ENCODE measurements around the gene MEOX1. TPM values are rescaled to one million over a fixed set of nuclear protein-coding genes. Genes with fewer than 3 reads are reported as not detected.

The MEOX1 gene
- total RNA-seq, 1 experiment from 2014 or later: 0.72 TPM

DNA sequence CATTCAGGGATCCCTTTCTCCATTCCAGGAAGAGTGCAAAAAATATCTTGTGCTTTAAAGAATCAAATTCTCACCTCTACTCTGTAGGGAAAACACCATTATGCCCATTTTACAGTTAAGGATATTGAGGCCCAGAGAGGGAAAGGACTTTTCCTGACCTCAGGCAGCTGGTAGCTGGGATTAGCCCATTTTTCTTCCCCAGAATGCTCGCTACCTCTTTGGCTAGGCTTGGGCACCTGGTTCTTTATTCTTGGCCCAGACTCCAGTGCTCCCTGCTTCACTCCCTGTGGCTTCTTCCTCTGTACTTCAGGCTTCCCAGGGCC lies 45.7 kb downstream of the MEOX1 start:
- Histone ChIP-seq H3K4me2 (no peak overlapping the region), H3K9me2 (ENCODE audit: insufficient read depth) (no peaks in the 10 kb centered on the region), H3K36me3 (ENCODE audit: low read depth) (no peaks in the 10 kb centered on the region), H2AFZ (no peak overlapping the region), H3K27ac (no peak overlapping the region), H3K4me3 (no peak overlapping the region), H3K27me3 (ENCODE audit: insufficient read depth, low read depth) (no peaks in the 10 kb centered on the region), H3F3A (ENCODE audit: insufficient read depth, low read depth) (no peaks in the 10 kb centered on the region), H3K79me2 (ENCODE audit: low read depth) (no peaks in the 10 kb centered on the region), H3K4me1 (replicated peaks; ENCODE audit: insufficient read depth) (no peaks in the 10 kb centered on the region), H4K20me1 (ENCODE audit: insufficient read depth) (no peaks in the 10 kb centered on the region), H3K9me3 (ENCODE audit: insufficient read depth, low read depth) (peaks cover 5% of the 10 kb centered on the region; the same call in 1 of the 2 replicates)
- TF ChIP-seq, protein P1, sequence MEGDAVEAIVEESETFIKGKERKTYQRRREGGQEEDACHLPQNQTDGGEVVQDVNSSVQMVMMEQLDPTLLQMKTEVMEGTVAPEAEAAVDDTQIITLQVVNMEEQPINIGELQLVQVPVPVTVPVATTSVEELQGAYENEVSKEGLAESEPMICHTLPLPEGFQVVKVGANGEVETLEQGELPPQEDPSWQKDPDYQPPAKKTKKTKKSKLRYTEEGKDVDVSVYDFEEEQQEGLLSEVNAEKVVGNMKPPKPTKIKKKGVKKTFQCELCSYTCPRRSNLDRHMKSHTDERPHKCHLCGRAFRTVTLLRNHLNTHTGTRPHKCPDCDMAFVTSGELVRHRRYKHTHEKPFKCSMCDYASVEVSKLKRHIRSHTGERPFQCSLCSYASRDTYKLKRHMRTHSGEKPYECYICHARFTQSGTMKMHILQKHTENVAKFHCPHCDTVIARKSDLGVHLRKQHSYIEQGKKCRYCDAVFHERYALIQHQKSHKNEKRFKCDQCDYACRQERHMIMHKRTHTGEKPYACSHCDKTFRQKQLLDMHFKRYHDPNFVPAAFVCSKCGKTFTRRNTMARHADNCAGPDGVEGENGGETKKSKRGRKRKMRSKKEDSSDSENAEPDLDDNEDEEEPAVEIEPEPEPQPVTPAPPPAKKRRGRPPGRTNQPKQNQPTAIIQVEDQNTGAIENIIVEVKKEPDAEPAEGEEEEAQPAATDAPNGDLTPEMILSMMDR (conservative IDR thresholded peaks at IDR 0.05): no peak
- TF ChIP-seq EZH2 (IDR thresholded peaks at IDR 0.05; ENCODE audit: low read depth): no peak
- POLR2A ChIA-PET (ENCODE audit: unreplicated experiment): no interaction called here
- BruUV-seq (replicated peaks): no TSS peak
- CTCF ChIA-PET: no interaction called here
- intact Hi-C loops (cut with micrococcal nuclease; ENCODE audit: unreplicated experiment): no loop called here
- no peak for DNase-seq

DNA sequence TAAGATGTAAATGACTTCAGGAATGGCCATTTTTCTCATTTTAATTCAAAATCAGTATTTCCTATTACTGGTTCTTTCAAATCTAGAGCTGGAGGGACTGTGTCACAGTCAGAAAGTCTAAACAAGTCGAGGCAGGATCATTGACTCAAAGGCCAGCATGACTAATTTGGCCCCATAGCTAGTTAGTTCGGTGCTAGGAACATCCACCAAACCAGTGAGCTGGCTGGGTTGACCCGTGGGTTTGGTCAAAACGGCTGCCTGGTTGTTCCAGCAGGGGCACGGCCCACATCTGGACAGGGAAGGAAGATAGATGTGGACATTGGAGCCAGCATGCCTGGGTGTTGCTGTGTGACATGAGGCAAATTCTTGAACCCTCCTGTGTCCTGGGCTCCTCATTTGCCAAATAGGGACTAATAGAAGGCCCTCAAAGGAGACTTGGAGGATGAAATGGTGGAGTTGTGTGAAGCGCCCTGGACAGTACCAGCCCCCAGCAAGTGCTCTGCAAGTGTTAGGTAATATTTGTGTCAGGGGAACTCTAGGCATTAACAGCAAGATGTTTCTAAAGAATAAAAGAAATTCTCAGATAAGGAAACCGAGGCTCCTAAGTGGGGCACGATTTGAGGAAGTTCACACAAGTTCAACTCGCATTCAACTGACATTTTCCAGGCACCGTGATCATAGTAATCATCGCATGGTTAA lies 46.2 kb downstream of the MEOX1 start:
- no peaks in the 10 kb centered on the region for H3K79me2 ChIP-seq (ENCODE audit: low read depth)
- H2AFZ ChIP-seq: no peak overlapping the region
- no peaks in the 10 kb centered on the region for H3K36me3 ChIP-seq (ENCODE audit: low read depth)
- TF ChIP-seq, protein P1 (conservative IDR thresholded peaks at IDR 0.05): no peak
- no peak for TF ChIP-seq EZH2 (IDR thresholded peaks at IDR 0.05; ENCODE audit: low read depth)
- H3K9me2 ChIP-seq (ENCODE audit: insufficient read depth): no peaks in the 10 kb centered on the region
- no TSS peak for BruUV-seq (replicated peaks)
- H3K9me3 ChIP-seq (ENCODE audit: insufficient read depth, low read depth): peaks cover 5% of the 10 kb centered on the region; the same call in 1 of the 2 replicates
- ChIA-PET POLR2A (ENCODE audit: unreplicated experiment) (no interaction called here), CTCF (no interaction called here)
- no peaks in the 10 kb centered on the region for H3K27me3 ChIP-seq (ENCODE audit: insufficient read depth, low read depth)
- H3K4me3 ChIP-seq: no peak overlapping the region
- intact Hi-C loops (cut with micrococcal nuclease; ENCODE audit: unreplicated experiment): no loop called here
- no peak for DNase-seq
- H3K27ac ChIP-seq: no peak overlapping the region
- H3F3A ChIP-seq (ENCODE audit: insufficient read depth, low read depth): no peaks in the 10 kb centered on the region
- no peak overlapping the region for H3K4me2 ChIP-seq
- H3K4me1 ChIP-seq (replicated peaks; ENCODE audit: insufficient read depth): no peaks in the 10 kb centered on the region
- no peaks in the 10 kb centered on the region for H4K20me1 ChIP-seq (ENCODE audit: insufficient read depth)

DNA sequence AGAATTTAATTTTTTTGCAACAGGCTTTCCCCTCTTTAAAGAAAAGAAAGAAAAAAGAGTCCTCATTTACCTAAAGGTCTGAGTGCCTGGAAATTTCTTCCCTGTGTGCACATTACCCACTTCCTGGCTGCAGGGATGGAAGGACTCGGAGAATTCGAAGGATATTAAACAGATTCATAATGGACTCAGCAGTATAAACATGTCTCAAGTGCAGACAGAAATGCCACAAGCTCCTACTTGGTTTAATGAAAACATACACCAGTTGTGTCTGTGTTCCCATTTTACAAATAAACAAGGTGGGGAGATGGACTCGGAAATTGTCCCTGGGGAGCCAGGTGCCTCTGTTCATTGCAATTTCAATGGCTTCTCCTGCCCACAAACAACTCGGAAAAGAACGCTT lies 47.2 kb downstream of the MEOX1 start:
- no peaks in the 10 kb centered on the region for H4K20me1 ChIP-seq (ENCODE audit: insufficient read depth)

More for the DNA sequence above, 47.2 kb downstream of the MEOX1 start:
- H3K4me1 ChIP-seq (replicated peaks; ENCODE audit: insufficient read depth): no peaks in the 10 kb centered on the region
- POLR2A ChIA-PET (ENCODE audit: unreplicated experiment): interaction anchor here (0.6 kb wide), 1 partner anchor 1433 kb away, joined by 3 read pairs; no protein-coding TSS in a partner anchor
- DNase-seq: no peak
- H3K27ac ChIP-seq: no peak overlapping the region
- no peaks in the 10 kb centered on the region for H3K9me2 ChIP-seq (ENCODE audit: insufficient read depth)
- H3F3A ChIP-seq (ENCODE audit: insufficient read depth, low read depth): no peaks in the 10 kb centered on the region
- no peaks in the 10 kb centered on the region for H3K79me2 ChIP-seq (ENCODE audit: low read depth)
- BruUV-seq (replicated peaks): no TSS peak
- H3K36me3 ChIP-seq (ENCODE audit: low read depth): no peaks in the 10 kb centered on the region
- no peak overlapping the region for H3K4me3 ChIP-seq
- no peak overlapping the region for H3K4me2 ChIP-seq
- TF ChIP-seq, protein P1 (conservative IDR thresholded peaks at IDR 0.05): no peak
- TF ChIP-seq EZH2 (IDR thresholded peaks at IDR 0.05; ENCODE audit: low read depth): no peak
- H3K27me3 ChIP-seq (ENCODE audit: insufficient read depth, low read depth): no peaks in the 10 kb centered on the region
- peaks cover 5% of the 10 kb centered on the region; the same call in 1 of the 2 replicates for H3K9me3 ChIP-seq (ENCODE audit: insufficient read depth, low read depth)
- no peak overlapping the region for H2AFZ ChIP-seq
- CTCF ChIA-PET: no interaction called here
- intact Hi-C loops (cut with micrococcal nuclease; ENCODE audit: unreplicated experiment): no loop called here
